Activated CD4-positive, alpha-beta memory T cell treated with anti-CD3 and anti-CD28 coated beads, Interleukin-2, amount 10 ng/mL, durations not matched to agents 7 days and 5 days (primary cell): ENCODE results near the gene CERS5. TPM values are rescaled to one million over a fixed set of nuclear protein-coding genes. Genes with fewer than 3 reads are reported as not detected.
"Not testable (repeated sequence)": the region's sequence is repeated elsewhere in the genome, so short reads cannot be mapped to it uniquely, and the experiment has no call there.

Experiments used
- CTCF ChIA-PET: fragments of 350-600 bp; sonication (Branson Sonifier 250); formaldehyde crosslinking; loops from one replicate; lab custom pipeline; 2021; ENCODE audit warnings: antibody characterized with exemption, inconsistent platforms; lab: Charles Lee
- POLR2A ChIA-PET: fragments of 350-600 bp; sonication (Branson Sonifier 250); formaldehyde crosslinking; loops from one replicate; lab custom pipeline; 2021; ENCODE audit warnings: antibody characterized with exemption; lab: Charles Lee
- DNase-seq: peaks from one replicate; pipeline ENCODE4 v3.0.0-alpha.2; 2020
- H3K27ac Mint-ChIP-seq: one replicate; pipeline ENCODE4 v1.8.0; 2021; ENCODE audit warnings: mild to moderate bottlenecking, mixed read lengths
- H3K27me3 Mint-ChIP-seq: one replicate; pipeline ENCODE4 v1.8.0; 2021; ENCODE audit warnings: mixed read lengths
- H3K36me3 Mint-ChIP-seq: one replicate; pipeline ENCODE4 v1.8.0; 2021; ENCODE audit warnings: low read depth, mixed read lengths
- H3K4me1 Mint-ChIP-seq: one replicate; pipeline ENCODE4 v1.8.0; 2021; ENCODE audit warnings: mixed read lengths
- H3K4me3 Mint-ChIP-seq: one replicate; pipeline ENCODE4 v1.8.0; 2021; ENCODE audit warnings: mild to moderate bottlenecking, mixed read lengths
- H3K9me3 Mint-ChIP-seq: one replicate; pipeline ENCODE4 v1.8.0; 2021; ENCODE audit warnings: mixed read lengths
- total RNA-seq, 2 experiments: library from RNA; stranded (reverse); gene quantifications; one replicate each; pipeline ENCODE4 v1.2.3, GENCODE V29; 2021

CERS5 gene
- total RNA-seq, 2 experiments from 2014 or later: 48.4 to 56.3 TPM

DNA sequence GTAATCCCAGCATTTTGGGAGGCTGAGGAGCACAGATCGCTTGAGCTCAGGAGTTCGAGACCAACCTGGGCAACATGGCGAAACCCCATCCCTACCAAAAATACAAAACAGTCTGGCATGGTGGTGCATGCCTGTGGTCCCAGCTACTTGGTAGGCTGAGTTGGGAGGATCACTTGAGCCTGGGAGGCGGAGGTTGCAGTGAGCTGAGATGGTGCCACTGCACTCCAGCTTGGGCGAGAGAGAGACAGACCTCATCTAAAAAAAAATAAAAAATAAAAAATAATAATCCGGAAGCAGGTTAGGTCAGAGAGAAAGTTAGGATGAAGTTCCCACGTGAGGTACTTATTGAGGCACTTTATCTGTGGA is 82.8 kb downstream of the CERS5 start:
- CTCF ChIA-PET: interaction anchor here (0.8 to 13.1 kb wide), 20 partner anchors 8 to 349 kb away, joined by 3 to 181 read pairs (median 6); partner anchors contain the start of genes CERS5, COX14, GPD1 and RACGAP1
- H3K4me1 Mint-ChIP-seq: peaks cover 41% of the 10 kb centered on the region
- not testable (repeated sequence) for H3K9me3 Mint-ChIP-seq

DNA sequence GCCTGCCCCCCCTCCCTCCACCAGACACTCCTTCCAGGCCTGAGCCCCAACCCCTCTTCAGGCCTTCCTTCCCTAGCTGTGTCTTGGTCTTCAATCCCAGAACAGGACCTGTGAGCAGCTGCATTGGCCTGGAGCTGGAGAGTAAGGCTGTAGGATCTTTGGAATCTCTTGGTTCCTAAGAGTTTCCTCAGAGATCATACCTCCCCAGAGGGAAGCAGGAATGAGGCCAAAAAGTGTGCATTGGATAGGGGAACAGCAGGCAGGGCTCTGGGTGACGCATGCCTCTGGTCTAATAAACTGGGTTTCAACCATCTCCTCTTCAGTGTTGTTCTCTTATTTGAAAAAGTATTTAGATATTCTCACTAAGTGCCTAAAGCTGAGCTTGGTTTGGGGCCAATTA is 83.9 kb downstream of the CERS5 start:
- peaks cover 18% of the 10 kb centered on the region for H3K36me3 Mint-ChIP-seq
- no peaks in the 10 kb centered on the region for H3K9me3 Mint-ChIP-seq
- H3K4me3 Mint-ChIP-seq: peak overlapping the region; percentile 70
- H3K27ac Mint-ChIP-seq: peak overlapping the region; percentile 43
- CTCF ChIA-PET: interaction anchor here (0.7 to 13.1 kb wide), 7 partner anchors 8 to 138 kb away, joined by 3 to 181 read pairs (median 3); partner anchors contain the start of gene COX14
- no peaks in the 10 kb centered on the region for H3K27me3 Mint-ChIP-seq
- POLR2A ChIA-PET: interaction anchor here (1.1 to 2.2 kb wide), 5 partner anchors 29 to 680 kb away, joined by 3 to 7 read pairs (median 3); partner anchors contain the start of genes ATF1, CERS5 and COX14
- peaks cover 34% of the 10 kb centered on the region for H3K4me1 Mint-ChIP-seq
- DNase-seq: no peak

More for the DNA sequence above, 82.8 kb downstream of the CERS5 start:
- Mint-ChIP-seq H3K27ac (peak overlapping the region; percentile 88), H3K36me3 (peaks cover 29% of the 10 kb centered on the region), H3K4me3 (peak overlapping the region; percentile 88)
- POLR2A ChIA-PET: interaction anchor here (0.6 to 2.7 kb wide), 23 partner anchors 8 to 322 kb away, joined by 3 to 48 read pairs (median 4); partner anchors contain the start of genes ASIC1, CERS5, COX14 and GPD1
- not testable (repeated sequence) for DNase-seq, H3K27me3 Mint-ChIP-seq

DNA sequence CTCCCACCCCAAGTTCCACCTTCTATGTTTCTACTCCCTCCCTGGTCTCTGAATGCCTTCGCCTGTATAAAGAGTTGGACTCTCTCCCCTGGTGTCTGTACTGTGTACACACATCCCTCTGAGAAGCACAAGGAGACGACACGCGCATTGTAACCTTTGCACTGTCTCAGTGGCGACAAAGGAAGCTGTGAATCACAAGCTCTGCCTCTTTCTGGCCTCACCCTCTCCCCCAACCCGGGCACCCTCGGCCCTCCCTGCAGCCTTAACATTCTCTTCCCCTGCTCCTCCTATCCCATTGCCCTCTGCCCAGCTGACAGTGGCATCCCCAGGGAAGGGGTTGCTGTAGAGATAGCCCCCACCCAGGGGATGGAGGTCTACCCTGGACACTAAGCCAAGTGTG is 84.5 kb downstream of the CERS5 start:
- Mint-ChIP-seq H3K4me1 (peaks cover 28% of the 10 kb centered on the region), H3K27me3 (no peaks in the 10 kb centered on the region), H3K4me3 (no peak overlapping the region), H3K36me3 (peaks cover 12% of the 10 kb centered on the region), H3K27ac (no peak overlapping the region), H3K9me3 (no peaks in the 10 kb centered on the region)
- CTCF ChIA-PET: interaction anchor here (0.7 to 13.1 kb wide), 7 partner anchors 8 to 137 kb away, joined by 3 to 181 read pairs (median 3); partner anchors contain the start of gene COX14
- no peak for DNase-seq
- POLR2A ChIA-PET: interaction anchor here (1.1 to 2.2 kb wide), 5 partner anchors 29 to 681 kb away, joined by 3 to 7 read pairs (median 3); partner anchors contain the start of genes ATF1, CERS5 and COX14

DNA sequence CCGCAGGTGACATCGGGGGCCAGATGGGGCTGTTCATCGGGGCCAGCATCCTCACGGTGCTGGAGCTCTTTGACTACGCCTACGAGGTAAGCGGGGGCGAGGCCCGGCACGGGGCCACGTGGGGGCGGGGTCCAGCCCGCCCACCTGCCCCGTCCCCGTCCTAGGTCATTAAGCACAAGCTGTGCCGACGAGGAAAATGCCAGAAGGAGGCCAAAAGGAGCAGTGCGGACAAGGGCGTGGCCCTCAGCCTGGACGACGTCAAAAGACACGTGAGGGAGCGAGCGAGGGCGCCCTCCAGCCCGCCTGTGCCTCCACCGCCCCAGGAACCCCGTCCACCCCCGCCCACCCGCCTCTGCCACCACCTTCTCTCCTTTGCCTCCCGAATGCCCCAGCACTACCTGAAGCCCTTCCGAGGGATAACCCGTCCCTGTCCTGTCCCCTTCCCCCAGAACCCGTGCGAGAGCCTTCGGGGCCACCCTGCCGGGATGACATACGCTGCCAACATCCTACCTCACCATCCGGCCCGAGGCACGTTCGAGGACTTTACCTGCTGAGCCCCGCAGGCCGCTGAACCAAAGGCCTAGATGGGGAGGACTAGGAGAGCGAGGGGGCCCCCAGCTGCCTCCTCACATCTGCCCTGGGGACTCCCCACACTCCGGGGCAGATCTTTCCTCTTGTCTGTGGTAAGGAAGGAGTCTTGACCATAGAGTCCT is 85.9 kb downstream of the CERS5 start:
- ChIA-PET POLR2A (interaction anchor here (2.2 kb wide), 1 partner anchor 86 kb away, joined by 7 read pairs; the partner anchor contains the start of gene CERS5), CTCF (no interaction called here)
- DNase-seq: no peak
- H3K27ac Mint-ChIP-seq: no peak overlapping the region
- no peak overlapping the region for H3K4me3 Mint-ChIP-seq
- H3K4me1 Mint-ChIP-seq: peaks cover 16% of the 10 kb centered on the region
- H3K36me3 Mint-ChIP-seq: no peaks in the 10 kb centered on the region
- H3K9me3 Mint-ChIP-seq: no peaks in the 10 kb centered on the region
- H3K27me3 Mint-ChIP-seq: no peaks in the 10 kb centered on the region

DNA sequence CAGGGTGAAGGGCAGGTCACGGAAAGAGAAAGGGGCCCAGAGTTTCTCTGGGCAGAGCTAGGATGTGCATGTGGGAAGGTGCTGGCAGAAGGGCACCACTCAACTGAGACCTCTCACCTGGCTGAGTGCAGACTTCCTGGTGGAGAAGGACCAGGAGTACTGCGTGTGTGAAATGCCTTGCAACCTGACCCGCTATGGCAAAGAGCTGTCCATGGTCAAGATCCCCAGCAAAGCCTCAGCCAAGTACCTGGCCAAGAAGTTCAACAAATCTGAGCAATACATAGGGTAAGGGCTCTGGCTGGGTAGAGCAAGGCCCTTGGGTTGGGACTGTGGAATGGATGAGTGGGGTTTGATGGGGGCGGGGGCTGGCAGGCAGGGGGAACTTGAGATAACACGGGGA is 87.4 kb downstream of the CERS5 start:
- POLR2A ChIA-PET: no interaction called here
- H3K9me3 Mint-ChIP-seq: no peaks in the 10 kb centered on the region
- no peak overlapping the region for H3K27ac Mint-ChIP-seq
- no peak for DNase-seq
- H3K4me3 Mint-ChIP-seq: no peak overlapping the region
- H3K27me3 Mint-ChIP-seq: no peaks in the 10 kb centered on the region
- peaks cover 9% of the 10 kb centered on the region for H3K4me1 Mint-ChIP-seq
- H3K36me3 Mint-ChIP-seq: no peaks in the 10 kb centered on the region
- CTCF ChIA-PET: interaction anchor here (0.8 to 1.0 kb wide), 2 partner anchors 9 to 32 kb away, joined by 3 to 7 read pairs; partner anchors contain the start of gene COX14

Other genes with a start within 250 kb of the CERS5 start
- gene AQP2, start 216.6 kb downstream of the CERS5 start, total RNA-seq: not detected
- gene AQP5, start 205.5 kb downstream of the CERS5 start, total RNA-seq: not detected
- gene AQP6, start 194.4 kb downstream of the CERS5 start, total RNA-seq: not detected
- gene RACGAP1, start 141.9 kb downstream of the CERS5 start, total RNA-seq: 100 to 1,000 TPM; 172 to 179 TPM
- under 1 TPM; 0.91 to 0.98 TPM for gene ASIC1, start 109.8 kb downstream of the CERS5 start, total RNA-seq
- gene SMARCD1, start 82.0 kb downstream of the CERS5 start, total RNA-seq: 10 to 100 TPM; 57.3 to 63.3 TPM
- under 1 TPM; 0.28 to 0.40 TPM for gene GPD1, start 63.4 kb downstream of the CERS5 start, total RNA-seq
- 10 to 100 TPM; 53.5 to 55.3 TPM for gene COX14, start 55.1 kb downstream of the CERS5 start, total RNA-seq
- gene LIMA1, start 116.2 kb upstream of the CERS5 start, total RNA-seq: 10 to 100 TPM; 59.4 to 59.9 TPM
- gene FAM186A, start 229.2 kb upstream of the CERS5 start, total RNA-seq: not detected
- 10 to 100 TPM; 43.1 to 45.8 TPM for gene LARP4, start 233.5 kb upstream of the CERS5 start, total RNA-seq